ENCODE data around the gene ENOX1.

ENOX1 gene

GRCh38 chr13:43805681-43806128 is 18.9 kb upstream of the ENOX1 start:
- Histone ChIP-seq H3K9me3 (ENCODE audit: low read depth, low read length) (no peaks in the 10 kb centered on the region), H3K4me3 (no peak overlapping the region), H3K36me3 (ENCODE audit: insufficient read depth, low read length) (no peaks in the 10 kb centered on the region), H3K9ac (ENCODE audit: insufficient read length) (no peak overlapping the region), H3K27ac (no peak overlapping the region)
- no peak for DNase-seq (ENCODE audit: low read depth, low spot score)
- TF ChIP-seq EZH2 (IDR thresholded peaks at IDR 0.05) (no peak), POLR2AphosphoS5 (IDR thresholded peaks at IDR 0.05; ENCODE audit: borderline replicate concordance, low read depth, low read length) (no peak), FOXP2 (optimal IDR thresholded peaks at IDR 0.05; ENCODE audit: control extremely low read depth, extremely low read length, insufficient read depth) (no peak)

DNA sequence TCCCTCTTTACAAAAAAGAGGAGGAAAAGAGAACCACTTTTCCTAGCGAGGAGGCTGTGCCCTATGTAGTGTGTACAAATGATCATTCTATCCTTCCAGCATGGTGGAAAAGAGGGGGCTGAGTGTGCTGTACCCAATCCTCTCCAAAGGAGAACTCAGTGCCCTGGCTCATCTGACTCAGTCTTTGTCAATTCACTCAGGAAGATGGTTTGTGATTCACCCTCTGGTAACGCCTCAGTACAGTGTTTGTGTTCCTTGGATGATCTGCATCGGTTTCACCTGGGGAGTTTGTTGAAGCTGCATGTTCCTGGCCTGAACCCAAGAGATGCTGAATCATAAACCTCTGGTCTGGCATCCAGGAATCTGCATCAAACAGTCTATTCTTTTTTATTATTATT is 18.3 kb upstream of the ENOX1 start:
- no peaks in the 10 kb centered on the region for H3K9me3 ChIP-seq (ENCODE audit: low read depth, low read length)
- no peak overlapping the region for H3K9ac ChIP-seq (ENCODE audit: insufficient read length)
- H3K27ac ChIP-seq: no peak overlapping the region
- TF ChIP-seq EZH2 (IDR thresholded peaks at IDR 0.05) (no peak), POLR2AphosphoS5 (IDR thresholded peaks at IDR 0.05; ENCODE audit: borderline replicate concordance, low read depth, low read length) (no peak), FOXP2 (optimal IDR thresholded peaks at IDR 0.05; ENCODE audit: control extremely low read depth, extremely low read length, insufficient read depth) (no peak)
- DNase-seq (ENCODE audit: low read depth, low spot score): no peak
- H3K4me3 ChIP-seq: no peak overlapping the region
- H3K36me3 ChIP-seq (ENCODE audit: insufficient read depth, low read length): no peaks in the 10 kb centered on the region

DNA sequence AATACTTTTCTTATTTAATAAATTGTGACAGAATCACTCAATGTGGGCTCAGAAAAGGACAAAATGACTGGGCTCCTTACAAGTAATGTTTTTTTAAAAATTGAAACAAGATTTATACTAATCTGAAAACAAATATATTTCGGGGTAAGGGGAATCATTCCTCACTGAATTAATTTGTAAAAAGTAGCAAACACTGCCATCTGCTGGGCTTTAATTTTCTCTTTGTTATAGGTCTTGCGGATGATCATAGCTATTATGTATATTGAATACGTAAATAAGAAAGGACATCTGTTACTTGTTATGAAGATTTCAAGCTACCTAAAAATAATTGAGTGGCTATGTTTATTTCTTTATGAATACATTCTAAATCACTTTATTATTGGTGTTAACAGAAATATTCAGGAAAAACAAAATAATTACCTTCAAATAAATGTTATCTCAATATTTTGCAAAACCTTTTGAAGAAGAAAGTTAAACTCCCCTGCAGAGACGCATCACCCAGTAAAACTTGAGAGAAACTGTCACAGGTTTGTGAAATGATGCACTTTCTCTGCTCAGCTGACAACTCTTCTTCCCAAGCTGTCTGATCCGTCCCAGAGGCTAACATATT is 17.8 kb upstream of the ENOX1 start:
- Histone ChIP-seq H3K27ac (no peak overlapping the region), H3K9ac (ENCODE audit: insufficient read length) (no peak overlapping the region), H3K4me3 (no peak overlapping the region), H3K36me3 (ENCODE audit: insufficient read depth, low read length) (no peaks in the 10 kb centered on the region), H3K9me3 (ENCODE audit: low read depth, low read length) (no peaks in the 10 kb centered on the region)
- peak; percentile 69 for DNase-seq (ENCODE audit: low read depth, low spot score)
- TF ChIP-seq EZH2 (IDR thresholded peaks at IDR 0.05) (no peak), POLR2AphosphoS5 (IDR thresholded peaks at IDR 0.05; ENCODE audit: borderline replicate concordance, low read depth, low read length) (no peak), FOXP2 (optimal IDR thresholded peaks at IDR 0.05; ENCODE audit: control extremely low read depth, extremely low read length, insufficient read depth) (no peak)

- TF ChIP-seq EZH2 (IDR thresholded peaks at IDR 0.05) (no peak), FOXP2 (optimal IDR thresholded peaks at IDR 0.05; ENCODE audit: control extremely low read depth, extremely low read length, insufficient read depth) (no peak), POLR2AphosphoS5 (IDR thresholded peaks at IDR 0.05; ENCODE audit: borderline replicate concordance, low read depth, low read length) (no peak)
- Histone ChIP-seq H3K9ac (ENCODE audit: insufficient read length) (no peak overlapping the region), H3K27ac (no peak overlapping the region)
Observed at GRCh38 chr13:43802511-43802910, 15.7 kb upstream of the ENOX1 start.

DNA sequence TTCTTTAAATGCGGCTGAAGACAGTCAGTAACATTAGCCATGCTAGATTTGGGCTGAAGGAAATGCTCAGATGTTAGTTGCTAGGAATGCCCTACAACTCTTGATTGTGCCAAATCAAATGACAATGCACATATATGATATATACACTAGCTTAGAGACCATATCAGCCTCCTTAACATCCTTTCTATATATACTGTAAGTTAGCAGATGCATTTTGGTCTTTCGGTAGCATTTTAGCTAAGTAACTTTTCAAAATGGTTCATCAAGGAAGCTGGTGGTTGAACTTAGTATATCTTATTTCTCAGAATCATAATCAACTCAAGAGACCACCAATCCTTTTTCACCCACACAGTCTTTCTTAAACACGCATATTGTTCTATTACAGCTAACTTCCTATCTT is 14.1 kb upstream of the ENOX1 start:
- no peak overlapping the region for H3K9ac ChIP-seq (ENCODE audit: insufficient read length)
- no peak overlapping the region for H3K4me3 ChIP-seq
- H3K27ac ChIP-seq: no peak overlapping the region
- no peaks in the 10 kb centered on the region for H3K9me3 ChIP-seq (ENCODE audit: low read depth, low read length)
- TF ChIP-seq POLR2AphosphoS5 (IDR thresholded peaks at IDR 0.05; ENCODE audit: borderline replicate concordance, low read depth, low read length) (no peak), EZH2 (IDR thresholded peaks at IDR 0.05) (no peak), FOXP2 (optimal IDR thresholded peaks at IDR 0.05; ENCODE audit: control extremely low read depth, extremely low read length, insufficient read depth) (no peak)
- no peak for DNase-seq (ENCODE audit: low read depth, low spot score)
- no peaks in the 10 kb centered on the region for H3K36me3 ChIP-seq (ENCODE audit: insufficient read depth, low read length)

More at GRCh38 chr13:43802511-43802910, 15.7 kb upstream of the ENOX1 start:
- no peaks in the 10 kb centered on the region for H3K36me3 ChIP-seq (ENCODE audit: insufficient read depth, low read length)
- no peaks in the 10 kb centered on the region for H3K9me3 ChIP-seq (ENCODE audit: low read depth, low read length)
- no peak for DNase-seq (ENCODE audit: low read depth, low spot score)
- H3K4me3 ChIP-seq: no peak overlapping the region

DNA sequence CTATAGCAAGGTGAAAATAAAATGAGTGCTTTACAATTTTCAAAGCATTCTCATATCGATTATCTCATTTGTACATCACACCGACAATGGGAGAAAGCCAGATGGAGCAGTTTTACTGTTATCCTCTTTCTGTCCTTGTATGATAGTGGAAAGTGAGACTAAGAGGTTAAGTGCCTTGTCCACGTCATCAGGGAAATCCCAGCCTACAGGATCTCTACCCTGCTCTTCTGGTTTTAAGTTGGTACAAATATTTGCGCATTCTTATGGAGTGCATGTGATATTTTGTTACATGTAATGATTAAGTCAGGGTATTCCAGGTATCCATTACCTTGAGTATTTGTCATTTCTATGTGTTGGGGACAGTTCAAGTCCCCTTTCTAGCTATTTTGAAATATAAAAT is 12.4 kb upstream of the ENOX1 start:
- Histone ChIP-seq H3K4me3 (no peak overlapping the region), H3K27ac (no peak overlapping the region), H3K9ac (ENCODE audit: insufficient read length) (no peak overlapping the region), H3K36me3 (ENCODE audit: insufficient read depth, low read length) (no peaks in the 10 kb centered on the region), H3K9me3 (ENCODE audit: low read depth, low read length) (no peaks in the 10 kb centered on the region)
- no peak for DNase-seq (ENCODE audit: low read depth, low spot score)
- TF ChIP-seq POLR2AphosphoS5 (IDR thresholded peaks at IDR 0.05; ENCODE audit: borderline replicate concordance, low read depth, low read length) (no peak), EZH2 (IDR thresholded peaks at IDR 0.05) (no peak), FOXP2 (optimal IDR thresholded peaks at IDR 0.05; ENCODE audit: control extremely low read depth, extremely low read length, insufficient read depth) (no peak)

DNA sequence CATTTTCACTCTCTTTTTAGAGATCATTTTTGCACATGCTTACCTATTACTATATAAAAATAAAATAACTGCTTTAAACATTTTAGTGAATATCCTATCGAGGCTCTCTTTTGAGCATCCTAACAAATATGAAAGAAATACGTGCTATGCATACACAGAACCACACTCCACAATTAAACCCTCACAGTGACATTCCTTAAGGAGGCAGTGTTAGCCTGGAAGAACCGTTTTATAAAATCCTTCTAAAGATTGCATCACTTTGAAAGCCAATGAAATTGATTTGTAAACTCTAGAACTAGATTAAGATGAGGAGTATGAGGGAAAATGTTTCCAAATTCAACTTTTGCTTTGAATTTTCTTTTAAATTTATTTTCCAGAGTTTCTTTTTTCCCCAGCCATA is 11.1 kb upstream of the ENOX1 start:
- Histone ChIP-seq H3K27ac (no peak overlapping the region), H3K9me3 (ENCODE audit: low read depth, low read length) (no peaks in the 10 kb centered on the region), H3K9ac (ENCODE audit: insufficient read length) (no peak overlapping the region), H3K4me3 (no peak overlapping the region), H3K36me3 (ENCODE audit: insufficient read depth, low read length) (no peaks in the 10 kb centered on the region)
- no peak for TF ChIP-seq FOXP2 (optimal IDR thresholded peaks at IDR 0.05; ENCODE audit: control extremely low read depth, extremely low read length, insufficient read depth)
- TF ChIP-seq EZH2 (IDR thresholded peaks at IDR 0.05): no peak
- no peak for TF ChIP-seq POLR2AphosphoS5 (IDR thresholded peaks at IDR 0.05; ENCODE audit: borderline replicate concordance, low read depth, low read length)
- DNase-seq (ENCODE audit: low read depth, low spot score): no peak

DNA sequence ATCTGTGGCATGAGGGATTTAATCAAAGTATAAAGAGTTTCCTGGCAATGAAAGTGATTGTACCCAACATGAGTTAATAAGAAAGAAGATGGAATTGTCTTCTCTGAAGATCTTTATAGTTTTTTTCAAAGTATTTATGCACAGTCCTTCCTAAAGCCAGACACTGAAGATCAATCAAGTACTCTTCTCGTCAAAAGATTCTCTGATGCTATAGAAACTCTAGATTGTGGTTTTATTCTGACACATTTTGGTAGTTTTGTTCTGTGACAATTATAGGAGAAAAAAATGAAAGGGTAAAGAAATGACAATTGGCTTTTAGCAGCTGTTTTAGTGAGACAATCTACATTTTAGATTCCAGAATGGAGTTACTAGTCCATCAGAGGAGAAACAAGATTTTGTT is 10.4 kb upstream of the ENOX1 start:
- TF ChIP-seq POLR2AphosphoS5 (IDR thresholded peaks at IDR 0.05; ENCODE audit: borderline replicate concordance, low read depth, low read length) (no peak), EZH2 (IDR thresholded peaks at IDR 0.05) (no peak), FOXP2 (optimal IDR thresholded peaks at IDR 0.05; ENCODE audit: control extremely low read depth, extremely low read length, insufficient read depth) (no peak)
- Histone ChIP-seq H3K9ac (ENCODE audit: insufficient read length) (no peak overlapping the region), H3K4me3 (no peak overlapping the region), H3K27ac (no peak overlapping the region), H3K36me3 (ENCODE audit: insufficient read depth, low read length) (no peaks in the 10 kb centered on the region), H3K9me3 (ENCODE audit: low read depth, low read length) (no peaks in the 10 kb centered on the region)
- no peak for DNase-seq (ENCODE audit: low read depth, low spot score)

GRCh38 chr13:43794416-43794815 is 7.6 kb upstream of the ENOX1 start:
- no peaks in the 10 kb centered on the region for H3K36me3 ChIP-seq (ENCODE audit: insufficient read depth, low read length)
- no peak overlapping the region for H3K4me3 ChIP-seq
- no peaks in the 10 kb centered on the region for H3K9me3 ChIP-seq (ENCODE audit: low read depth, low read length)
- no peak for DNase-seq (ENCODE audit: low read depth, low spot score)
- TF ChIP-seq POLR2AphosphoS5 (IDR thresholded peaks at IDR 0.05; ENCODE audit: borderline replicate concordance, low read depth, low read length) (no peak), FOXP2 (optimal IDR thresholded peaks at IDR 0.05; ENCODE audit: control extremely low read depth, extremely low read length, insufficient read depth) (no peak), EZH2 (IDR thresholded peaks at IDR 0.05) (no peak)
- no peak overlapping the region for H3K9ac ChIP-seq (ENCODE audit: insufficient read length)
- H3K27ac ChIP-seq: no peak overlapping the region

Measured in SK-N-MC (cell line).